Retinal pigment epithelial cell (primary cell): ENCODE measurements around the gene TBX1.
A peak's percentile ranks its signal among the peaks of the same experiment; 100 is the strongest.

Experiments used
- DNase-seq: peaks from one replicate; pipeline ENCODE4 v3.0.0-alpha.2; 2010; ENCODE audit warnings: low read depth
- H3K4me3 ChIP-seq: 2 replicates; pipeline ENCODE4 v1.5.1; 2011; ENCODE audit warnings: mild to moderate bottlenecking, low read length, control low read depth, moderate library complexity
- TF ChIP-seq, protein P1 (sequence below): conservative IDR thresholded peaks from 2 replicates; pipeline ENCODE4 v1.5.1; 2011; ENCODE audit warnings: low read depth, low read length, control low read depth, inconsistent platforms

Gene TBX1

GRCh38 chr22:19755145-19755710 is 5.3 kb upstream of the TBX1 start:
- DNase-seq = no peak
- no peak overlapping the region for H3K4me3 ChIP-seq
- TF ChIP-seq, protein P1, sequence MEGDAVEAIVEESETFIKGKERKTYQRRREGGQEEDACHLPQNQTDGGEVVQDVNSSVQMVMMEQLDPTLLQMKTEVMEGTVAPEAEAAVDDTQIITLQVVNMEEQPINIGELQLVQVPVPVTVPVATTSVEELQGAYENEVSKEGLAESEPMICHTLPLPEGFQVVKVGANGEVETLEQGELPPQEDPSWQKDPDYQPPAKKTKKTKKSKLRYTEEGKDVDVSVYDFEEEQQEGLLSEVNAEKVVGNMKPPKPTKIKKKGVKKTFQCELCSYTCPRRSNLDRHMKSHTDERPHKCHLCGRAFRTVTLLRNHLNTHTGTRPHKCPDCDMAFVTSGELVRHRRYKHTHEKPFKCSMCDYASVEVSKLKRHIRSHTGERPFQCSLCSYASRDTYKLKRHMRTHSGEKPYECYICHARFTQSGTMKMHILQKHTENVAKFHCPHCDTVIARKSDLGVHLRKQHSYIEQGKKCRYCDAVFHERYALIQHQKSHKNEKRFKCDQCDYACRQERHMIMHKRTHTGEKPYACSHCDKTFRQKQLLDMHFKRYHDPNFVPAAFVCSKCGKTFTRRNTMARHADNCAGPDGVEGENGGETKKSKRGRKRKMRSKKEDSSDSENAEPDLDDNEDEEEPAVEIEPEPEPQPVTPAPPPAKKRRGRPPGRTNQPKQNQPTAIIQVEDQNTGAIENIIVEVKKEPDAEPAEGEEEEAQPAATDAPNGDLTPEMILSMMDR = no peak

GRCh38 chr22:19755722-19756287 is 4.8 kb upstream of the TBX1 start:
- no peak overlapping the region for H3K4me3 ChIP-seq
- DNase-seq = no peak
- TF ChIP-seq, protein P1 = peak; percentile 9

- DNase-seq = no peak
- H3K4me3 ChIP-seq = no peak overlapping the region
- TF ChIP-seq, protein P1 = peak; percentile 45
These were observed 4.1 kb upstream of the TBX1 start for GRCh38 chr22:19756288-19757128.

DNA sequence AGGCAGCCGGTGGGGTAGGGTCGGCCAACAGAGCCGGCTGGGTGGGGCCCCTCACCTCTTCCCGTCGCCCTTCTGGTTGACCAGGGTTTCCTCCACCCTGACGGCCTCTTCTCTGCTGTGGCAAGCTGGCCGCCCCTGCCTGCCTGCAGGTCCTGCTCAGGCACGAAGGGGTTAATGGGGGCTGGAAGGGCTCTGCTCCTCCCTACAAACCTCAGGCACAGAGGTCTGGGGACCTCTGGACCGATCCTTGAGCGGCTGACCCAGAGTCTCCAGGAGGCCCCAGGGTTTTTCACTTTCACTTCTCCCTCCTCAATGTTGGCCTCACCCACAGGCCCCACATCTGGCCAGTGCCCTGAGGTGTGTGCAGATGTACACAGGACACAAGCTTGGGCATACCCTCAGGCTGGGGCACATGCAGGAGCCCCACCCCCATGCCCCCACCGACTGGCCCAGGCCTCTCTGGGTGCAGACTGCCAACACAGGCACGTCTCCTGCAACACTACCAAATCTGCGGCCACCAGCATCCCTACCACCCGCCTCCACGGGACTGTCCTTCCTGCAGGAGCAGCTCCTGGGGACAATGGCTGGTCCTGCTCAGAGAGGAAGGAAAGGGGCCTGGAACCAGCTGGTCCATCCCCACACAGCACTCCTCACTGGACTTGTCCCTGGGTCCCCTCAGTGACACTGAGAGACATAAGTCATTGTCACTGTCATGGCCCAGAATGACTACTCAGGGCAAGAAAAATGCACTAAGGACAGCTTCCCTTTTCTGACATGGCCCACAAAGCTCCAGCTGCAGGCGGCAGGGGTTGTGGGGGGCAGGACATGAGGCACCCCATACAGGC is 3.2 kb upstream of the TBX1 start:
- H3K4me3 ChIP-seq = no peak overlapping the region
- TF ChIP-seq, protein P1 = no peak
- no peak for DNase-seq

DNA sequence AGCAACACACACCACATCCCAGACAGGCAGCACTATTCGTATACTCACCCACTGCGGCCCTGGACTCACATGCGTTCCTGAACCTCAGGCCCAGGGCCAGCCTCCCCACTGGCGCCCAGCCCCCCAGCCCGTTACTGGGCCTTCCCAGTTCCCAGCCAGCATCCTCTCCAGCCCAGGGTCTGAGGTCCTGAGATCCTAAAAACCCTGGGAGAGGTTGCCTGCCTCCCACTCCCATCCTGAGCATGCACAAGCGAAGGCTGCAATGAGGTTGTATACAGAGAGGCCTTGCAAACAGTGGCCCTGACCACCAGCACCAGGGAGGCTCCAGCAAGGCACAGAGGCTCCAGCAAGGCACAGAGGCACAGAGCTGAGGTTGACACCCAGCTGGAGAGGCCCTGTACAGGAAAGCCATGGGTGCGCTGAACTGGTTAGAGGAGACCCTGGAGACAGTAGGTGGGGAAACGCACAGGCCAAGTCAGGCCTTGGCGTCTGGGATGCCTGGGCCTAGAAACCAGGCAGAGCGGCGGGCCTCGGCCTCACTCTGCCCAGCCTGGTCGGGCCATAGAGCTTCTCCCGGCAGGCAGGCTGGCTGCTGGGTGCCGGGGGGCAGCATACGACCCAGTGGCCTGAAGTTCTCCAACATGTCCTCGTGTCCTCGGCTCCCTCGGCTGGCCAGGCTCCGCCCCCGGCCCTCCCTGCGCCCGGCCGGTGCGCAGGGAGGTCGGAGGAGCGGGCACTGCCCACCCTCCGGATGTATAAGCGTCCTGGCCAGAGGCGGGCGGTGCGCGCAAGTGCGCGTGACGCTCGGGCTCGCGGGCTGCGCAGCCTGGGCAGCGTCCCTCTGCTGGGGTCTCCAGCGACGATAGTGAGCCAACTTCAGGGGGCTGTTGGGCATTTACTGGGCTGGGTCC is 2.3 kb upstream of the TBX1 start:
- DNase-seq = no peak
- no peak overlapping the region for H3K4me3 ChIP-seq
- TF ChIP-seq, protein P1 = no peak

- H3K4me3 ChIP-seq = no peak overlapping the region
- TF ChIP-seq, protein P1 = no peak
- no peak for DNase-seq
These were observed 1.6 kb upstream of the TBX1 start for GRCh38 chr22:19758896-19759426.
